MCF 10A (cell line): Measurements from ENCODE around the gene GPX3. TPM values are rescaled to one million over a fixed set of nuclear protein-coding genes. Genes with fewer than 3 reads are reported as not detected.

ENCODE experiments used
- BruUV-seq: library from RNA; stranded (reverse); fragments of 400-500 nt; replicated peaks from 2 replicates; lab custom pipeline; 2021; lab: Mats Ljungman, UMichigan
- CTCF ChIA-PET: fragments of 300-600 bp; sonication (Branson Sonifier 250); formaldehyde crosslinking; extraction: SDS; loops from one replicate; lab custom pipeline; 2021; ENCODE audit warnings: antibody characterized with exemption, inconsistent platforms; lab: Yijun Ruan, JAX
- POLR2A ChIA-PET: fragments of 300-600, 350-650 bp; sonication (Branson Sonifier 250); formaldehyde crosslinking; extraction: SDS; loops from one replicate; lab custom pipeline; 2020; ENCODE audit warnings: antibody characterized with exemption, inconsistent platforms; lab: Yijun Ruan, JAX
- DNase-seq: peaks from one replicate; pipeline ENCODE4 v3.0.0-alpha.2; 2018; ENCODE audit not compliant: unreplicated experiment
- H3K27ac Mint-ChIP-seq: one replicate; pipeline ENCODE4 v1.8.0; 2022; ENCODE audit warnings: mild to moderate bottlenecking, low read depth, mixed read lengths; ENCODE audit not compliant: unreplicated experiment
- H3K27me3 Mint-ChIP-seq: one replicate; pipeline ENCODE4 v1.8.0; 2022; ENCODE audit warnings: mixed read lengths; ENCODE audit not compliant: insufficient read depth, unreplicated experiment
- H3K36me3 Mint-ChIP-seq: one replicate; pipeline ENCODE4 v1.8.0; 2022; ENCODE audit warnings: mild to moderate bottlenecking, moderate library complexity, mixed read lengths; ENCODE audit not compliant: insufficient read depth, unreplicated experiment
- H3K4me1 Mint-ChIP-seq: one replicate; pipeline ENCODE4 v1.8.0; 2022; ENCODE audit warnings: mixed read lengths; ENCODE audit not compliant: insufficient read depth, unreplicated experiment
- H3K4me3 Mint-ChIP-seq: one replicate; pipeline ENCODE4 v1.8.0; 2022; ENCODE audit warnings: mild to moderate bottlenecking, moderate library complexity, mixed read lengths; ENCODE audit not compliant: unreplicated experiment
- H3K9me3 Mint-ChIP-seq: one replicate; pipeline ENCODE4 v1.8.0; 2022; ENCODE audit warnings: mixed read lengths; ENCODE audit not compliant: unreplicated experiment
- CTCF ChIP-seq: fragments of 200-600 bp; IDR thresholded peaks from one replicate; pipeline ENCODE4 v1.8.0; 2022; ENCODE audit warnings: antibody characterized with exemption, mild to moderate bottlenecking; ENCODE audit not compliant: unreplicated experiment
- intact Hi-C: fragments of 100-400 bp; cut with micrococcal nuclease; formaldehyde crosslinking; loops from 2 replicates; pipeline ENCODE4 v1.14.1; 2022
- total RNA-seq: library from RNA; stranded (reverse); gene quantifications from 2 replicates; pipeline ENCODE4 v1.2.3, GENCODE V29; 2022

GPX3 gene
- total RNA-seq, 1 experiment from 2014 or later, result not detected

- TF ChIP-seq CTCF, result no peak
- Mint-ChIP-seq H3K27ac (no peak overlapping the region), H3K27me3 (no peaks in the 10 kb centered on the region), H3K4me1 (peaks cover 13% of the 10 kb centered on the region), H3K4me3 (no peak overlapping the region), H3K9me3 (no peaks in the 10 kb centered on the region), H3K36me3 (peaks cover 94% of the 10 kb centered on the region)
- DNase-seq, result no peak
- ChIA-PET POLR2A (no interaction called here), CTCF (interaction anchor here (0.5 to 19.3 kb wide), 6 partner anchors 8 to 252 kb away, joined by 3 to 230 read pairs (median 8); partner anchors contain the start of gene SMIM3)
- no TSS peak for BruUV-seq
- intact Hi-C loops, result no loop called here
Measured at GRCh38 chr5:151030379-151030778, 10.0 kb downstream of the GPX3 start.

- peaks cover 7% of the 10 kb centered on the region for H3K4me1 Mint-ChIP-seq
- no peak overlapping the region for H3K27ac Mint-ChIP-seq
- no peak for DNase-seq
- H3K9me3 Mint-ChIP-seq, result no peaks in the 10 kb centered on the region
- intact Hi-C loops, result no loop called here
- POLR2A ChIA-PET, result interaction anchor here (0.6 to 0.8 kb wide), 2 partner anchors 16 to 48 kb away, joined by 3 to 4 read pairs; no protein-coding TSS in a partner anchor
- BruUV-seq, result no TSS peak
- H3K27me3 Mint-ChIP-seq, result no peaks in the 10 kb centered on the region
- peaks cover 97% of the 10 kb centered on the region for H3K36me3 Mint-ChIP-seq
- CTCF ChIA-PET, result interaction anchor here (0.6 to 19.3 kb wide), 6 partner anchors 9 to 94 kb away, joined by 3 to 230 read pairs (median 8); no protein-coding TSS in a partner anchor
- no peak overlapping the region for H3K4me3 Mint-ChIP-seq
- no peak for TF ChIP-seq CTCF
Measured at GRCh38 chr5:151031554-151031953, 11.2 kb downstream of the GPX3 start.

- Mint-ChIP-seq H3K27me3 (no peaks in the 10 kb centered on the region), H3K36me3 (peaks cover 97% of the 10 kb centered on the region), H3K9me3 (no peaks in the 10 kb centered on the region), H3K27ac (no peak overlapping the region), H3K4me1 (peaks cover 7% of the 10 kb centered on the region), H3K4me3 (no peak overlapping the region)
- intact Hi-C loops, result no loop called here
- no peak for DNase-seq
- no peak for TF ChIP-seq CTCF
- POLR2A ChIA-PET, result no interaction called here
- BruUV-seq, result no TSS peak
- CTCF ChIA-PET, result interaction anchor here (1.2 to 19.3 kb wide), 2 partner anchors 18 to 227 kb away, joined by 3 to 230 read pairs; no protein-coding TSS in a partner anchor
Measured at GRCh38 chr5:151033217-151033934, 13.0 kb downstream of the GPX3 start.

- H3K36me3 Mint-ChIP-seq, result peaks cover 97% of the 10 kb centered on the region
- DNase-seq, result peak; percentile 79
- H3K4me1 Mint-ChIP-seq, result peaks cover 7% of the 10 kb centered on the region
- ChIA-PET POLR2A (no interaction called here), CTCF (interaction anchor here (0.5 to 19.3 kb wide), 6 partner anchors 17 to 206 kb away, joined by 3 to 230 read pairs (median 4); no protein-coding TSS in a partner anchor)
- H3K27ac Mint-ChIP-seq, result no peak overlapping the region
- intact Hi-C loops, result no loop called here
- H3K27me3 Mint-ChIP-seq, result no peaks in the 10 kb centered on the region
- H3K9me3 Mint-ChIP-seq, result no peaks in the 10 kb centered on the region
- no peak overlapping the region for H3K4me3 Mint-ChIP-seq
- no TSS peak for BruUV-seq
- no peak for TF ChIP-seq CTCF
Measured at GRCh38 chr5:151034422-151035379, 14.3 kb downstream of the GPX3 start.
